Uterus (tissue), 2 donors: Measurements from ENCODE around the gene ACSM6.

ENCODE experiments used
- POLR2A ChIP-seq, 2 donors: fragments of 450-650 bp; IDR thresholded peaks; one replicate each; pipeline ENCODE4 v1.6.1; 2016; ENCODE audit warnings: antibody characterized with exemption in 2 of 2, mild to moderate bottlenecking in 1 of 2, moderate library complexity in 1 of 2
- TF ChIP-seq, protein P1 (sequence below), 4 experiments: fragments of 200-600 bp in 2 of 4; fragments of 450-650 bp in 2 of 4; sonication (generic) in 2 of 4; IDR thresholded peaks; one replicate each; pipeline ENCODE4 v1.5.1; 2016 to 2019; ENCODE audit warnings: antibody characterized with exemption in 4 of 4, mild to moderate bottlenecking in 2 of 4, moderate library complexity in 1 of 4

DNA sequence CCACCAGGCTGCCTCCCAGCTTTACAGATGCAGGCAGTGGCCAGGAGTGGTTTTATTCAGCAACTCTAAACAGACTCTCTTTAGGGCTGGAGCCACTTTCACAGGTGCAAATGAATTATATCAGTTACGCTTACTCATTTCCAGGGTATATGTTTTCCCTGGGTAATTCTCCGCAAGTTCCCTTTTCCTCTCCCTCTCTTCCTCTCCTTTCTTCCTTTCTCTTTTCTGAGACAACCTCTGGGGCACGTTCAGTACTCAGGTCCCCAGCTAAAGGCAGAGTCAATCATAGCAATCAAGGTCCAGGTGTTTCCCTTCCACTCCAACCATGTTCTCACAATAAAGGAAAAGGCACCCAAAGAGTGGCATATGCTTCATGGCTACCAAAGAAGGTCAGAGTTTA is 55.4 kb downstream of the ACSM6 start:
- TF ChIP-seq, protein P1, sequence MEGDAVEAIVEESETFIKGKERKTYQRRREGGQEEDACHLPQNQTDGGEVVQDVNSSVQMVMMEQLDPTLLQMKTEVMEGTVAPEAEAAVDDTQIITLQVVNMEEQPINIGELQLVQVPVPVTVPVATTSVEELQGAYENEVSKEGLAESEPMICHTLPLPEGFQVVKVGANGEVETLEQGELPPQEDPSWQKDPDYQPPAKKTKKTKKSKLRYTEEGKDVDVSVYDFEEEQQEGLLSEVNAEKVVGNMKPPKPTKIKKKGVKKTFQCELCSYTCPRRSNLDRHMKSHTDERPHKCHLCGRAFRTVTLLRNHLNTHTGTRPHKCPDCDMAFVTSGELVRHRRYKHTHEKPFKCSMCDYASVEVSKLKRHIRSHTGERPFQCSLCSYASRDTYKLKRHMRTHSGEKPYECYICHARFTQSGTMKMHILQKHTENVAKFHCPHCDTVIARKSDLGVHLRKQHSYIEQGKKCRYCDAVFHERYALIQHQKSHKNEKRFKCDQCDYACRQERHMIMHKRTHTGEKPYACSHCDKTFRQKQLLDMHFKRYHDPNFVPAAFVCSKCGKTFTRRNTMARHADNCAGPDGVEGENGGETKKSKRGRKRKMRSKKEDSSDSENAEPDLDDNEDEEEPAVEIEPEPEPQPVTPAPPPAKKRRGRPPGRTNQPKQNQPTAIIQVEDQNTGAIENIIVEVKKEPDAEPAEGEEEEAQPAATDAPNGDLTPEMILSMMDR (IDR thresholded peaks at IDR 0.05) = no peak
- TF ChIP-seq POLR2A (IDR thresholded peaks at IDR 0.05) = no peak
